ENCODE data around the gene CREM. TPM values are rescaled to one million over a fixed set of nuclear protein-coding genes. Genes with fewer than 3 reads are reported as not detected.

CREM gene
- total and polyA plus RNA-seq, 2 experiments from 2014 or later: 40.9 to 43.8 TPM

- Histone ChIP-seq H3K27ac (ENCODE audit: low read depth) (no peak overlapping the region), H3K27me3 (ENCODE audit: insufficient read depth) (no peaks in the 10 kb centered on the region), H2AFZ (no peak overlapping the region), H3K9me2 (ENCODE audit: insufficient read depth) (no peaks in the 10 kb centered on the region), H3K79me2 (replicated peaks; ENCODE audit: insufficient read depth) (no peaks in the 10 kb centered on the region), H3F3A (replicated peaks; ENCODE audit: low read depth) (no peaks in the 10 kb centered on the region), H3K4me3 (no peak overlapping the region), H3K4me1 (ENCODE audit: insufficient read depth) (no peaks in the 10 kb centered on the region), H3K4me2 (no peak overlapping the region), H4K20me1 (replicated peaks; ENCODE audit: insufficient read depth) (no peaks in the 10 kb centered on the region; the same call in 1 of the 2 replicates), H3K36me3 (ENCODE audit: insufficient read depth) (no peaks in the 10 kb centered on the region)
- ATAC-seq: no peak
- TF ChIP-seq EZH2 (IDR thresholded peaks at IDR 0.05; ENCODE audit: low read depth, unreplicated experiment) (no peak), CREB1 (CRISPR knock-in tag; IDR thresholded peaks at IDR 0.05; ENCODE audit: low read depth) (no peak), NANOG (IDR thresholded peaks at IDR 0.05; ENCODE audit: borderline replicate concordance) (no peak), ZNF114 (CRISPR knock-in tag; IDR thresholded peaks at IDR 0.05) (no peak), STAT1 (IDR thresholded peaks at IDR 0.05; ENCODE audit: unreplicated experiment) (no peak), POLR2AphosphoS5 (IDR thresholded peaks at IDR 0.05; ENCODE audit: low read depth) (no peak), REST (IDR thresholded peaks at IDR 0.05; ENCODE audit: unreplicated experiment) (no peak)
- Mint-ChIP-seq H3K4me1 (peaks cover 16% of the 10 kb centered on the region), H3K9me3 (peaks cover 3% of the 10 kb centered on the region; the same call in 1 of the 3 replicates), H3K4me3 (no peak overlapping the region), H3K36me3 (ENCODE audit: low read depth) (no peaks in the 10 kb centered on the region), H3K27me3 (ENCODE audit: insufficient read depth, low read depth, poor library complexity) (no peaks in the 10 kb centered on the region), H3K27ac (no peak overlapping the region)
- no peak for DNase-seq (ENCODE audit: low spot score)
Observed at GRCh38 chr10:35153716-35154115, 27.1 kb downstream of the CREM start.

- Histone ChIP-seq H3K36me3 (ENCODE audit: insufficient read depth) (no peaks in the 10 kb centered on the region; the same call in 1 of the 2 replicates), H3K79me2 (replicated peaks; ENCODE audit: insufficient read depth) (no peaks in the 10 kb centered on the region), H3K9me2 (ENCODE audit: insufficient read depth) (no peaks in the 10 kb centered on the region), H3K4me2 (no peak overlapping the region), H3K4me1 (ENCODE audit: insufficient read depth) (no peaks in the 10 kb centered on the region), H4K20me1 (replicated peaks; ENCODE audit: insufficient read depth) (no peaks in the 10 kb centered on the region), H3F3A (replicated peaks; ENCODE audit: low read depth) (no peaks in the 10 kb centered on the region), H3K4me3 (no peak overlapping the region), H3K27ac (ENCODE audit: low read depth) (no peak overlapping the region), H3K27me3 (ENCODE audit: insufficient read depth) (no peaks in the 10 kb centered on the region), H2AFZ (no peak overlapping the region)
- Mint-ChIP-seq H3K4me3 (no peak overlapping the region), H3K27ac (no peak overlapping the region), H3K36me3 (ENCODE audit: low read depth) (peaks cover 7% of the 10 kb centered on the region; the same call in 2 of the 3 replicates), H3K27me3 (ENCODE audit: insufficient read depth, low read depth, poor library complexity) (no peaks in the 10 kb centered on the region), H3K4me1 (no peaks in the 10 kb centered on the region), H3K9me3 (peaks cover 3% of the 10 kb centered on the region; the same call in 2 of the 3 replicates)
- DNase-seq (ENCODE audit: low spot score): no peak
- ATAC-seq: no peak
- TF ChIP-seq CREB1 (CRISPR knock-in tag; IDR thresholded peaks at IDR 0.05; ENCODE audit: low read depth): no peak
- TF ChIP-seq ZNF114 (CRISPR knock-in tag; IDR thresholded peaks at IDR 0.05): no peak
- no peak for TF ChIP-seq JUNB (IDR thresholded peaks at IDR 0.05; ENCODE audit: unreplicated experiment)
- TF ChIP-seq NANOG (IDR thresholded peaks at IDR 0.05; ENCODE audit: borderline replicate concordance): no peak
- TF ChIP-seq ETS1 (IDR thresholded peaks at IDR 0.05): no peak
- TF ChIP-seq ZNF462 (CRISPR knock-in tag; IDR thresholded peaks at IDR 0.05): no peak
- TF ChIP-seq EZH2 (IDR thresholded peaks at IDR 0.05; ENCODE audit: low read depth, unreplicated experiment): no peak
- no peak for TF ChIP-seq STAT1 (IDR thresholded peaks at IDR 0.05; ENCODE audit: unreplicated experiment)
- TF ChIP-seq EZH2phosphoT487 (IDR thresholded peaks at IDR 0.05; ENCODE audit: unreplicated experiment): no peak
- TF ChIP-seq POLR2AphosphoS5 (IDR thresholded peaks at IDR 0.05; ENCODE audit: low read depth): no peak
Observed at GRCh38 chr10:35160743-35161142, 34.1 kb downstream of the CREM start.

Data from GM23338 (cell line).